ENCODE measurements around the gene PRR12.

DNA sequence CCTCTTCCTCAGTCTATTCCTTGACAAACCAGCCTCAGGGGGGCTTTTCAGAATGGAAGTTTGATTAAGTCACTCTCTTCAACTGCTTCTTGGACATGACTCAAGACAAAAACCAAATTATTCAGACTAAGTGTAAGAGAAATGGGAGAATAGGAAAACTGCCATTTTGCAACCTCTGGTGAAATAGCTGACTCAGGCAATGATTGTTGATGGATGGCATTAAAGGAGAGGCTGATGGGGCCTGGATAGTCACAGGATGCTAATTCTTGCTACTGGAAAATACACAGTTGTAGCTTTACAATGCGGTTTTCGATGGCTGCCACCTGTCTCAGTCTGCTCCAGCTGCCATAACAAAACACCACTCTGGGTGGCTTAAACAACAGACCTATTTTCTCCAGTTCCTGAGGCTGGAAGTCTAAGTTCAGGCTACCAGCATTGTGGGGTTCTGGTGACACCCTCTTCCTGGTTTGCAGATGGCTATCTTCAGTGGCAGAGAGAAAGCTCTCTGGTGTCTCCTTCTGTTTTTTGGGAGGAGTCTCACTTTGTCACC, 16.7 kb upstream of the PRR12 start:
- TF ChIP-seq LEF1 (IDR thresholded peaks at IDR 0.05; ENCODE audit: borderline replicate concordance), result no peak
- no peak for TF ChIP-seq SUZ12 (IDR thresholded peaks at IDR 0.05)
- TF ChIP-seq, protein P1, sequence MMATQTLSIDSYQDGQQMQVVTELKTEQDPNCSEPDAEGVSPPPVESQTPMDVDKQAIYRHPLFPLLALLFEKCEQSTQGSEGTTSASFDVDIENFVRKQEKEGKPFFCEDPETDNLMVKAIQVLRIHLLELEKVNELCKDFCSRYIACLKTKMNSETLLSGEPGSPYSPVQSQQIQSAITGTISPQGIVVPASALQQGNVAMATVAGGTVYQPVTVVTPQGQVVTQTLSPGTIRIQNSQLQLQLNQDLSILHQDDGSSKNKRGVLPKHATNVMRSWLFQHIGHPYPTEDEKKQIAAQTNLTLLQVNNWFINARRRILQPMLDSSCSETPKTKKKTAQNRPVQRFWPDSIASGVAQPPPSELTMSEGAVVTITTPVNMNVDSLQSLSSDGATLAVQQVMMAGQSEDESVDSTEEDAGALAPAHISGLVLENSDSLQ (IDR thresholded peaks at IDR 0.05), result no peak
- no peak for TF ChIP-seq NFRKB (IDR thresholded peaks at IDR 0.05)
- no peak for TF ChIP-seq FOXM1 (IDR thresholded peaks at IDR 0.05; ENCODE audit: borderline replicate concordance)
- TF ChIP-seq L3MBTL2 (conservative IDR thresholded peaks at IDR 0.05), result no peak
- TF ChIP-seq ZNF384 (IDR thresholded peaks at IDR 0.05), result no peak
- TF ChIP-seq ELF4 (IDR thresholded peaks at IDR 0.05), result no peak
- TF ChIP-seq FOXK2 (IDR thresholded peaks at IDR 0.05), result no peak
